H9 (cell line): ENCODE results near the gene IPO9. TPM values are rescaled to one million over a fixed set of nuclear protein-coding genes. Genes with fewer than 3 reads are reported as not detected.

ENCODE experiments used
- DNase-seq: peaks from one replicate; pipeline ENCODE4 v3.0.0-alpha.2; 2017
- H2AFZ ChIP-seq: one replicate; pipeline ENCODE4 v1.6.1; 2013; ENCODE audit warnings: mild to moderate bottlenecking, low read length, control low read depth, moderate library complexity
- H2AK5ac ChIP-seq: 2 replicates; pipeline ENCODE4 v1.6.1; 2013; ENCODE audit warnings: low read length, control low read depth, mixed read lengths; ENCODE audit not compliant: insufficient read length
- H2BK120ac ChIP-seq: one replicate; pipeline ENCODE4 v1.6.1; 2013; ENCODE audit warnings: low read depth, mild to moderate bottlenecking, low read length, control low read depth, inconsistent platforms; ENCODE audit not compliant: poor library complexity, severe bottlenecking
- H2BK12ac ChIP-seq: 2 replicates; pipeline ENCODE4 v1.6.1; 2013; ENCODE audit warnings: low read length, control low read depth, mixed read lengths, low read depth; ENCODE audit not compliant: insufficient read length
- H2BK15ac ChIP-seq: 2 replicates; pipeline ENCODE4 v1.6.1; 2013; ENCODE audit warnings: low read depth, low read length, control low read depth
- H2BK20ac ChIP-seq: one replicate; pipeline ENCODE4 v1.6.1; 2013; ENCODE audit warnings: low read depth, mild to moderate bottlenecking, low read length, control low read depth, inconsistent platforms; ENCODE audit not compliant: poor library complexity, severe bottlenecking
- H2BK5ac ChIP-seq: 2 replicates; pipeline ENCODE4 v1.6.1; 2013; ENCODE audit warnings: low read length, control low read depth, mixed read lengths; ENCODE audit not compliant: insufficient read length
- H3K14ac ChIP-seq: 2 replicates; pipeline ENCODE4 v1.6.1; 2013; ENCODE audit warnings: low read length, control low read depth; ENCODE audit not compliant: insufficient read depth
- H3K18ac ChIP-seq: 2 replicates; pipeline ENCODE4 v1.6.1; 2013; ENCODE audit warnings: low read depth, mild to moderate bottlenecking, mixed read lengths, low read length, control low read depth; ENCODE audit not compliant: insufficient read length
- H3K23ac ChIP-seq: 2 replicates; pipeline ENCODE4 v1.6.1; 2013; ENCODE audit warnings: low read length, control low read depth, mixed read lengths, low read depth; ENCODE audit not compliant: insufficient read length
- H3K23me2 ChIP-seq: 2 replicates; pipeline ENCODE4 v1.6.1; 2013; ENCODE audit warnings: low read depth, mild to moderate bottlenecking, mixed read lengths, low read length, control low read depth; ENCODE audit not compliant: insufficient read length, poor library complexity, severe bottlenecking
- H3K27ac ChIP-seq: 2 replicates; pipeline ENCODE4 v1.5.1; 2013; ENCODE audit warnings: low read length, control low read depth, mixed read lengths, low read depth; ENCODE audit not compliant: insufficient read length
- H3K27me3 ChIP-seq: 2 replicates; pipeline ENCODE4 v1.6.1; 2013; ENCODE audit warnings: low read length, control low read depth, inconsistent platforms; ENCODE audit not compliant: insufficient read depth
- H3K4ac ChIP-seq: 2 replicates; pipeline ENCODE4 v1.6.1; 2013; ENCODE audit warnings: low read depth, mild to moderate bottlenecking, control low read depth, inconsistent platforms, low read length, moderate library complexity
- H3K4me1 ChIP-seq: 2 replicates; pipeline ENCODE4 v1.6.1; 2013; ENCODE audit warnings: low read length, control low read depth, inconsistent platforms; ENCODE audit not compliant: insufficient read depth
- H3K4me2 ChIP-seq: 2 replicates; pipeline ENCODE4 v1.6.1; 2013; ENCODE audit warnings: low read length, control low read depth, mixed read lengths; ENCODE audit not compliant: insufficient read length, insufficient read depth
- H3K56ac ChIP-seq: 2 replicates; pipeline ENCODE4 v1.6.1; 2013; ENCODE audit warnings: low read depth, mild to moderate bottlenecking, mixed read lengths, low read length, control low read depth; ENCODE audit not compliant: insufficient read length
- H3K79me1 ChIP-seq: 2 replicates; pipeline ENCODE4 v1.6.1; 2013; ENCODE audit warnings: low read depth, mild to moderate bottlenecking, moderate library complexity, low read length, control low read depth, inconsistent platforms; ENCODE audit not compliant: insufficient read depth, poor library complexity, severe bottlenecking
- H3K79me2 ChIP-seq: 2 replicates; pipeline ENCODE4 v1.6.1; 2013; ENCODE audit warnings: low read length, control low read depth, inconsistent platforms; ENCODE audit not compliant: insufficient read depth
- H3K9ac ChIP-seq: 2 replicates; pipeline ENCODE4 v1.6.1; 2013; ENCODE audit warnings: low read length, control low read depth, mixed read lengths; ENCODE audit not compliant: insufficient read length; ENCODE audit errors: extremely low read depth
- H3K9me3 ChIP-seq: one replicate; pipeline ENCODE4 v1.6.1; 2013; ENCODE audit warnings: low read depth, low read length, inconsistent platforms; ENCODE audit not compliant: control insufficient read depth
- H3T11ph ChIP-seq: one replicate; pipeline ENCODE4 v1.6.1; 2013; ENCODE audit warnings: mild to moderate bottlenecking, low read length, control low read depth, inconsistent platforms
- H4K20me1 ChIP-seq: one replicate; pipeline ENCODE4 v1.6.1; 2013; ENCODE audit not compliant: control insufficient read depth, insufficient read length, insufficient read depth
- H4K5ac ChIP-seq: 2 replicates; pipeline ENCODE4 v1.6.1; 2013; ENCODE audit warnings: low read depth, mild to moderate bottlenecking, mixed read lengths, low read length, control low read depth; ENCODE audit not compliant: insufficient read length
- H4K8ac ChIP-seq: replicated peaks from 2 replicates; pipeline ENCODE4 v1.6.1; 2013; ENCODE audit warnings: low read length, control low read depth, mixed read lengths, low read depth; ENCODE audit not compliant: insufficient read length
- H4K91ac ChIP-seq: 2 replicates; pipeline ENCODE4 v1.6.1; 2013; ENCODE audit warnings: low read depth, mild to moderate bottlenecking, moderate library complexity, mixed read lengths, low read length, control low read depth; ENCODE audit not compliant: insufficient read length
- H3K27ac Mint-ChIP-seq, 3 experiments: 2 replicates in 2 of 3; 3 replicates in 1 of 3; pipeline ENCODE4 v1.8.0; 2020 to 2021; ENCODE audit warnings: mixed read lengths in 3 of 3, mild to moderate bottlenecking in 1 of 3, moderate library complexity in 1 of 3
- H3K27me3 Mint-ChIP-seq: 2 replicates; pipeline ENCODE4 v1.8.0; 2021; ENCODE audit warnings: low read depth, mild to moderate bottlenecking, moderate library complexity, mixed read lengths
- H3K36me3 Mint-ChIP-seq, 3 experiments: 2 replicates in 2 of 3; 3 replicates in 1 of 3; pipeline ENCODE4 v1.8.0; 2020 to 2021; ENCODE audit warnings: low read depth in 3 of 3, mixed read lengths in 3 of 3; ENCODE audit not compliant: insufficient read depth in 1 of 3
- H3K4me1 Mint-ChIP-seq, 2 experiments: 2 replicates each; pipeline ENCODE4 v1.8.0; 2020; ENCODE audit warnings: mixed read lengths in 2 of 2
- H3K4me3 Mint-ChIP-seq, 2 experiments: 2 replicates in 1 of 2; 3 replicates in 1 of 2; pipeline ENCODE4 v1.8.0; 2020 to 2021; ENCODE audit warnings: mild to moderate bottlenecking in 2 of 2, mixed read lengths in 2 of 2, moderate library complexity in 1 of 2
- H3K9me3 Mint-ChIP-seq, 2 experiments: 2 replicates in 1 of 2; 3 replicates in 1 of 2; pipeline ENCODE4 v1.8.0; 2020; ENCODE audit warnings: mild to moderate bottlenecking in 2 of 2, mixed read lengths in 2 of 2, moderate library complexity in 1 of 2
- CTCF ChIP-seq: fragments of 200-600 bp; sonication (generic); conservative IDR thresholded peaks from 3 replicates; pipeline ENCODE4 v1.8.0; 2021; ENCODE audit warnings: antibody characterized with exemption, mild to moderate bottlenecking
- WGBS: extraction: QIAGEN DNeasy Blood & Tissue Kit; methylation state at CpG from one replicate; pipeline ENCODE4 v1.1.7; 2013; ENCODE audit warnings: missing lambda C conversion rate, low lambda C conversion rate, mixed read lengths; ENCODE audit not compliant: insufficient read length; ENCODE audit errors: extremely low coverage; 5-methylcytosine and 5-hydroxymethylcytosine counted together
- total RNA-seq: library from RNA; stranded (reverse); gene quantifications from 2 replicates; pipeline ENCODE4 v1.2.1, GENCODE V29; 2021

The IPO9 gene
- total RNA-seq, 1 experiment from 2014 or later: 104 TPM

DNA sequence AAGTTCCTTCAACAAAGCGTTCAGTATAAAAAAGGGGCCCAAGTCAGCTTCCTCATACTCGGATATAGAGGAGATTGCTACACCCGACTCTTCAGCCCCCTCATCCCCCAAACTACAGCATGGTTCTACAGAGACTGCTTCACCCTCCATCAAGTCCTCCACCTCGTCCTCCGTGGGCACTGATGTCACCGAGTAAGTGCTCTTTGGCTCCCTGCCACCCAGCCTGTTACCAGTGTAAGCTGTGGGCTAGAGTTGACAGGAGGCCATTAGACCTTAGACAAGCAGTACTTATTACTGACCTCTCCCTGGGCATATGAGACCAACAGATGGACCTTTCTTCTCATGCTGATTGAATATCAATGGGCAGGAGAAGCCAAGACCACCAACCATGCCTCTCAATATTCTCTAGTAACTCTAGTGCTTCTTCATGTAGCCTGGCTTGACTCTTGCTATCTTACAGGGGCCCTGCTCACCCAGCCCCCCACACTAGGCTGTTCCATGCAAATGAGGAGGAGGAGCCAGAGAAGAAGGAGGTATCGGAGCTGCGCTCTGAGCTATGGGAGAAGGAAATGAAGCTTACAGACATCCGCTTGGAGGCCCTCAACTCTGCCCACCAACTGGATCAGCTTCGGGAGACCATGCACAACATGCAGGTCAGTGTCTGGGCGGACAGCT, 20.9 kb upstream of the IPO9 start:
- H3K79me1 ChIP-seq: no peaks in the 10 kb centered on the region
- H3K4ac ChIP-seq: no peak overlapping the region
- no peaks in the 10 kb centered on the region for H4K20me1 ChIP-seq
- no peak overlapping the region for H3K14ac ChIP-seq
- no peak for TF ChIP-seq CTCF
- no peak overlapping the region for H4K5ac ChIP-seq
- no peak overlapping the region for H3K18ac ChIP-seq
- no peak overlapping the region for H2BK120ac ChIP-seq
- H3K27me3 ChIP-seq: no peaks in the 10 kb centered on the region
- no peak overlapping the region for H2AK5ac ChIP-seq
- H3K4me2 ChIP-seq: no peak overlapping the region
- no peak overlapping the region for H4K8ac ChIP-seq
- no peaks in the 10 kb centered on the region for H3K4me1 Mint-ChIP-seq
- H3K56ac ChIP-seq: no peak overlapping the region
- no peaks in the 10 kb centered on the region for H3K9me3 Mint-ChIP-seq
- no peak overlapping the region for H4K91ac ChIP-seq
- no peaks in the 10 kb centered on the region for H3K27me3 Mint-ChIP-seq
- no peaks in the 10 kb centered on the region for H3K79me2 ChIP-seq
- no peak overlapping the region for H2BK5ac ChIP-seq
- no CpG with 5 or more reads among the region's 11 CpGs for WGBS
- peaks cover 43 to 78% (median 70%) of the 10 kb centered on the region in 3 experiments for H3K36me3 Mint-ChIP-seq
- H3T11ph ChIP-seq: no peak overlapping the region
- H3K27ac ChIP-seq: no peak overlapping the region
- no peak overlapping the region for H3K27ac Mint-ChIP-seq
- no peaks in the 10 kb centered on the region for H3K4me1 ChIP-seq
- no peak overlapping the region for H3K23ac ChIP-seq
- H2BK15ac ChIP-seq: no peak overlapping the region
- no peak overlapping the region for H2BK12ac ChIP-seq
- DNase-seq: no peak
- no peaks in the 10 kb centered on the region for H3K9me3 ChIP-seq
- no peak overlapping the region for H3K9ac ChIP-seq
- H2AFZ ChIP-seq: no peak overlapping the region
- no peak overlapping the region for H2BK20ac ChIP-seq
- H3K23me2 ChIP-seq: no peaks in the 10 kb centered on the region
- no peak overlapping the region for H3K4me3 Mint-ChIP-seq
